HEK293 (cell line): ENCODE data around the gene ITGAX.

Experiments
- CTCF ChIP-seq: fragments of 450-650 bp; formaldehyde crosslinking; IDR thresholded peaks from 2 replicates; pipeline ENCODE4 v1.5.1; 2016; ENCODE audit warnings: missing biosample characterization, missing genetic modification characterization
- IKZF3 ChIP-seq: fragments of 450-650 bp; IDR thresholded peaks from 2 replicates; pipeline ENCODE4 v1.5.0; 2018; ENCODE audit warnings: missing biosample characterization, mild to moderate bottlenecking, missing genetic modification characterization, moderate library complexity
- KLF16 ChIP-seq: fragments of 450-650 bp; formaldehyde crosslinking; IDR thresholded peaks from 2 replicates; pipeline ENCODE4 v1.5.1; 2017; ENCODE audit warnings: missing biosample characterization, missing genetic modification characterization
- SALL2 ChIP-seq: fragments of 450-650 bp; formaldehyde crosslinking; IDR thresholded peaks from 2 replicates; pipeline ENCODE4 v1.5.0; 2017; ENCODE audit warnings: missing biosample characterization, mild to moderate bottlenecking, missing genetic modification characterization, borderline replicate concordance
- ZBTB8A ChIP-seq: fragments of 450-650 bp; formaldehyde crosslinking; IDR thresholded peaks from 2 replicates; pipeline ENCODE4 v1.5.1; 2016; ENCODE audit warnings: missing biosample characterization, missing genetic modification characterization
- ZFP37 ChIP-seq: fragments of 450-650 bp; formaldehyde crosslinking; IDR thresholded peaks from 2 replicates; pipeline ENCODE4 v1.5.1; 2016; ENCODE audit warnings: missing biosample characterization, missing genetic modification characterization
- ZNF274 ChIP-seq, 2 experiments: fragments of 200-500 bp in 1 of 2; fragments of 450-650 bp in 1 of 2; sonication (Bioruptor generic) in 1 of 2; formaldehyde crosslinking in 1 of 2; IDR thresholded peaks; 2 replicates each; pipeline versions ENCODE4 v1.5.1 to v1.6.1; 2014 to 2016; ENCODE audit warnings: borderline replicate concordance in 1 of 2, inconsistent platforms in 1 of 2, low read length in 1 of 2, missing biosample characterization in 1 of 2, missing genetic modification characterization in 1 of 2
- ZNF660 ChIP-seq: fragments of 450-650 bp; IDR thresholded peaks from 2 replicates; pipeline ENCODE4 v1.5.1; 2018; ENCODE audit warnings: missing biosample characterization, mild to moderate bottlenecking, missing genetic modification characterization
- ZNF664 ChIP-seq: fragments of 450-650 bp; formaldehyde crosslinking; IDR thresholded peaks from 2 replicates; pipeline ENCODE4 v1.5.1; 2016; ENCODE audit warnings: missing biosample characterization, missing genetic modification characterization
- ZNF707 ChIP-seq: fragments of 450-650 bp; formaldehyde crosslinking; IDR thresholded peaks from 2 replicates; pipeline ENCODE4 v1.5.1; 2016; ENCODE audit warnings: missing biosample characterization, missing genetic modification characterization
- ZNF747 ChIP-seq: fragments of 450-650 bp; formaldehyde crosslinking; IDR thresholded peaks from 2 replicates; pipeline ENCODE4 v1.5.1; 2016; ENCODE audit warnings: missing biosample characterization, missing genetic modification characterization
- TF ChIP-seq, protein P1 (sequence below): fragments of 450-650 bp; formaldehyde crosslinking; IDR thresholded peaks from 2 replicates; pipeline ENCODE4 v1.5.1; 2016; ENCODE audit warnings: missing biosample characterization, missing genetic modification characterization
- TF ChIP-seq, protein P2 (sequence below): fragments of 450-650 bp; formaldehyde crosslinking; IDR thresholded peaks from 2 replicates; pipeline ENCODE4 v1.5.1; 2016; ENCODE audit warnings: missing biosample characterization, missing genetic modification characterization, borderline replicate concordance

DNA sequence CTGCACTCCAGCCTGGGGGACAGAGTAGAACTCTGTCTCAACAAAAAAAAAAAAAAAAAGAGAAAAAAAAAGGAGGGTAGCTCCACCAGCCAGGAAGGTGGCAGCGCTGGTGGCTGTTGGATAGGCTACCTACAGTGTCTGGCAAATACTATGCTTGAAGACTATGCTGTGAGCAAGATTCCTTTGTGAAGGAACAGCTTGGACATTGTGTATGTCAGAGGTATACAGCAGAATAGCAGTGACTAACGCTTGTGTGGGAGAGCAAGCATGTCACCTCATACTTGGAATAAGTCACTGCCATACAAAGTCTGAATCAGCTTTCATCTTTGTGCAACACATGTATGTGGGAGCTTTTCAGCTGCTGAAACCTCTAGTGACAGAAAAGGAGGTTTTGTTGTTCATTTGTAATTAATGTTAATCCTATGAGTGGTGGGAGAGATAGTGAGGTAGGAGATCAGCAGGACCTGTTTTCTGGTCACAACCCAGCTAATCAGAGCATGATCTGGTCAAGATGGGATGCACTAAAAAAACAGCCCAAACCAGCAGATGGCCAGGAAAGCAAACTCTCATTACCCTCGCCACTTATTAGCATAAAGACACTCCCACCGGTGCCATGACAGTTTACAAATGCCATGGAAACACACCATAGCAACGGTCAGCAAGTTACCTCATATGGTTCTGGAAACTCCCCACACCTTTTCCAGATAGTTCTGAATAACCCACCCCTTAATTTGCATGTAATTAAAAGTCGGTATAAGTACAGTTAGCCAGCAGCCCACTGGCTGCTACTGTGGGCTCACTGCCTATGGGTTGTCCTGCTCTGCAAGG lies 31.4 kb downstream of the ITGAX start:
- TF ChIP-seq ZNF747 (tag by site-specific recombination) (no peak), CTCF (no peak), ZBTB8A (tag by site-specific recombination) (no peak), ZNF660 (tag by site-specific recombination) (no peak), ZFP37 (tag by site-specific recombination) (no peak), IKZF3 (tag by site-specific recombination) (no peak), ZNF707 (tag by site-specific recombination) (no peak), SALL2 (tag by site-specific recombination) (no peak), ZNF274 (IDR thresholded peaks at IDR 0.05; ENCODE audit: low read length) (no peak), ZNF274 (tag by site-specific recombination; IDR thresholded peaks at IDR 0.05; ENCODE audit: borderline replicate concordance) (no peak), ZNF664 (tag by site-specific recombination) (no peak), KLF16 (tag by site-specific recombination) (no peak)
- TF ChIP-seq, protein P1, sequence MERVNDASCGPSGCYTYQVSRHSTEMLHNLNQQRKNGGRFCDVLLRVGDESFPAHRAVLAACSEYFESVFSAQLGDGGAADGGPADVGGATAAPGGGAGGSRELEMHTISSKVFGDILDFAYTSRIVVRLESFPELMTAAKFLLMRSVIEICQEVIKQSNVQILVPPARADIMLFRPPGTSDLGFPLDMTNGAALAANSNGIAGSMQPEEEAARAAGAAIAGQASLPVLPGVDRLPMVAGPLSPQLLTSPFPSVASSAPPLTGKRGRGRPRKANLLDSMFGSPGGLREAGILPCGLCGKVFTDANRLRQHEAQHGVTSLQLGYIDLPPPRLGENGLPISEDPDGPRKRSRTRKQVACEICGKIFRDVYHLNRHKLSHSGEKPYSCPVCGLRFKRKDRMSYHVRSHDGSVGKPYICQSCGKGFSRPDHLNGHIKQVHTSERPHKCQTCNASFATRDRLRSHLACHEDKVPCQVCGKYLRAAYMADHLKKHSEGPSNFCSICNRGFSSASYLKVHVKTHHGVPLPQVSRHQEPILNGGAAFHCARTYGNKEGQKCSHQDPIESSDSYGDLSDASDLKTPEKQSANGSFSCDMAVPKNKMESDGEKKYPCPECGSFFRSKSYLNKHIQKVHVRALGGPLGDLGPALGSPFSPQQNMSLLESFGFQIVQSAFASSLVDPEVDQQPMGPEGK (tag by site-specific recombination), result no peak
- TF ChIP-seq, protein P2, sequence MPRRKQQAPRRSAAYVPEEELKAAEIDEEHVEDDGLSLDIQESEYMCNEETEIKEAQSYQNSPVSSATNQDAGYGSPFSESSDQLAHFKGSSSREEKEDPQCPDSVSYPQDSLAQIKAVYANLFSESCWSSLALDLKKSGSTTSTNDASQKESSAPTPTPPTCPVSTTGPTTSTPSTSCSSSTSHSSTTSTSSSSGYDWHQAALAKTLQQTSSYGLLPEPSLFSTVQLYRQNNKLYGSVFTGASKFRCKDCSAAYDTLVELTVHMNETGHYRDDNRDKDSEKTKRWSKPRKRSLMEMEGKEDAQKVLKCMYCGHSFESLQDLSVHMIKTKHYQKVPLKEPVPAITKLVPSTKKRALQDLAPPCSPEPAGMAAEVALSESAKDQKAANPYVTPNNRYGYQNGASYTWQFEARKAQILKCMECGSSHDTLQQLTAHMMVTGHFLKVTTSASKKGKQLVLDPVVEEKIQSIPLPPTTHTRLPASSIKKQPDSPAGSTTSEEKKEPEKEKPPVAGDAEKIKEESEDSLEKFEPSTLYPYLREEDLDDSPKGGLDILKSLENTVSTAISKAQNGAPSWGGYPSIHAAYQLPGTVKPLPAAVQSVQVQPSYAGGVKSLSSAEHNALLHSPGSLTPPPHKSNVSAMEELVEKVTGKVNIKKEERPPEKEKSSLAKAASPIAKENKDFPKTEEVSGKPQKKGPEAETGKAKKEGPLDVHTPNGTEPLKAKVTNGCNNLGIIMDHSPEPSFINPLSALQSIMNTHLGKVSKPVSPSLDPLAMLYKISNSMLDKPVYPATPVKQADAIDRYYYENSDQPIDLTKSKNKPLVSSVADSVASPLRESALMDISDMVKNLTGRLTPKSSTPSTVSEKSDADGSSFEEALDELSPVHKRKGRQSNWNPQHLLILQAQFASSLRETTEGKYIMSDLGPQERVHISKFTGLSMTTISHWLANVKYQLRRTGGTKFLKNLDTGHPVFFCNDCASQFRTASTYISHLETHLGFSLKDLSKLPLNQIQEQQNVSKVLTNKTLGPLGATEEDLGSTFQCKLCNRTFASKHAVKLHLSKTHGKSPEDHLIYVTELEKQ (tag by site-specific recombination), result no peak
